ENCODE data around the gene CDC42BPG.
A peak's percentile ranks its signal among the peaks of the same experiment; 100 is the strongest.

The CDC42BPG gene

DNA sequence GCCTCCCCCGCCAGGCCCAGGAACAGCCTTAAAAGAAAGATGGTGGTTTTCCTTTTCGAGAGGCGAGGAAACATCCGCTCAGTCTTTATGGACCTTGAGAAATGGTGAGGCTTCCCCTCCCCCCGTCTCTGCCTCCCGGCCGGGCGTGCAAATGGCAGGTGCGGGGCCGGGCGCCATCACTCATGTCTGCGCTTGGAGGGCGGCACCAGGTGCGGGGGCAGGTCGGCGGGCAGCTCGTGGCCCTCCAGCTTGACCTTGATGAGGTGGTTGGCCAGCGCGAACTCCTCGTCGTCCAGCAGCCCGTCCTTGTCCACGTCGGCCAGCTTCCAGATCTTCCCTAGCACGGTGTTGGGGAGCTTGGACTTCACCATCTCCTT lies 9.7 kb upstream of the CDC42BPG start:
- TF ChIP-seq, protein P1, sequence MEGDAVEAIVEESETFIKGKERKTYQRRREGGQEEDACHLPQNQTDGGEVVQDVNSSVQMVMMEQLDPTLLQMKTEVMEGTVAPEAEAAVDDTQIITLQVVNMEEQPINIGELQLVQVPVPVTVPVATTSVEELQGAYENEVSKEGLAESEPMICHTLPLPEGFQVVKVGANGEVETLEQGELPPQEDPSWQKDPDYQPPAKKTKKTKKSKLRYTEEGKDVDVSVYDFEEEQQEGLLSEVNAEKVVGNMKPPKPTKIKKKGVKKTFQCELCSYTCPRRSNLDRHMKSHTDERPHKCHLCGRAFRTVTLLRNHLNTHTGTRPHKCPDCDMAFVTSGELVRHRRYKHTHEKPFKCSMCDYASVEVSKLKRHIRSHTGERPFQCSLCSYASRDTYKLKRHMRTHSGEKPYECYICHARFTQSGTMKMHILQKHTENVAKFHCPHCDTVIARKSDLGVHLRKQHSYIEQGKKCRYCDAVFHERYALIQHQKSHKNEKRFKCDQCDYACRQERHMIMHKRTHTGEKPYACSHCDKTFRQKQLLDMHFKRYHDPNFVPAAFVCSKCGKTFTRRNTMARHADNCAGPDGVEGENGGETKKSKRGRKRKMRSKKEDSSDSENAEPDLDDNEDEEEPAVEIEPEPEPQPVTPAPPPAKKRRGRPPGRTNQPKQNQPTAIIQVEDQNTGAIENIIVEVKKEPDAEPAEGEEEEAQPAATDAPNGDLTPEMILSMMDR (conservative IDR thresholded peaks at IDR 0.05), result no peak
- H3K27ac ChIP-seq, result no peak overlapping the region

DNA sequence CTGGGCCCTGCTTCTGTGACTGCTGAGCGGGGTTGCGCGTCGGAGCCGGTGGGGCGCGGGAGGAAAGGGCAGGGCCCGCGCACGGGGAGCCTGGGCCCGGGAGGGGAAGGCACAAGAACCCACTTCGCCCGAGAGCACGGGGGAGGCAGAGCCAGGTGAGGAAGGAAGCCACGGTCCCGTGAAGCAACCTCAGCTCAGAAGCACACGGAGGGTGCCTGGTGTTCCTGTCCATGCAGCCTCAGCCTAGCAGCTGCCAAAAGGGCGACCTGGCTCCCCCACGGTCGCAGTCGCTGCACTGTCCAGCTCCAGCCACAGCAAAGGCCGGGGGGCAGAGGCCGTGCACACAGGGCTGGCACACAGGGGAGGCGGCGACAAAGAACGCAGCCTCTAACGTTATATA lies 9.3 kb upstream of the CDC42BPG start:
- TF ChIP-seq, protein P1 (conservative IDR thresholded peaks at IDR 0.05), result no peak
- no peak overlapping the region for H3K27ac ChIP-seq

DNA sequence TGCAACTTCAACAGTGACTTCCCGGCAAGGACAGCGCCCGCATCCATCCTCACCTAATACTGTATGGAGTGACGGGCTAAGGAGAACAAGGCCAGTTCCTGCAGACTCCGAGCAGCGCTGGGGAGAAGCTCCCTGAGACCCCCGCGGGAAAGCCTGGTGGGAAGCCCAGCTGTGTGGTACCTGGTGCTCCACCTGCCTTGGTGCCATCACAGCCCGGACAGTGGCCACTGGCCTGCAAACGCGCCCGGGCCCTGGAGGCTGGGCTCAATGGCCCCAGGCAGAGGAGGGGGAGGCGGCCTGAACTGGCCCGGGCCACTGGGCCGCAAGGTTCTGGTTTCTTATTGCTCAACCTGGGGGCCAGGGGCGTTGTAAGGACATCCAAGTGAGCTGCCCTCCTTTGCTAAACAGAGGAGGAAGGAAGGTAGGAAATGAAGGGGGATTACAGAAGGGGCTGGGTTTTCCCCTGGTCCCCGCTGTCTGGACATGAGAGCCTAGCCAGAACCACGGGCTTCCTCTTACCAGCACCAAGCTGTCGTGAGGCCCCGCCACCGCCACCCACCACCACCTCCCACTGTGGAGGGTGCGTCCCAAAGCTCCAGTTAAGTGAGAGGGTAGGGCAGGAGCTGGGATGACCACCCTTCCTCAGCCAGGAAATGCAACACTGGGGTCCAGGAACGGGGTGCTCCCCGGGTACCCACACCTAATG lies 8.5 kb upstream of the CDC42BPG start:
- H3K27ac ChIP-seq, result no peak overlapping the region; the same call in 1 of the 2 replicates
- TF ChIP-seq, protein P1 (conservative IDR thresholded peaks at IDR 0.05), result no peak

DNA sequence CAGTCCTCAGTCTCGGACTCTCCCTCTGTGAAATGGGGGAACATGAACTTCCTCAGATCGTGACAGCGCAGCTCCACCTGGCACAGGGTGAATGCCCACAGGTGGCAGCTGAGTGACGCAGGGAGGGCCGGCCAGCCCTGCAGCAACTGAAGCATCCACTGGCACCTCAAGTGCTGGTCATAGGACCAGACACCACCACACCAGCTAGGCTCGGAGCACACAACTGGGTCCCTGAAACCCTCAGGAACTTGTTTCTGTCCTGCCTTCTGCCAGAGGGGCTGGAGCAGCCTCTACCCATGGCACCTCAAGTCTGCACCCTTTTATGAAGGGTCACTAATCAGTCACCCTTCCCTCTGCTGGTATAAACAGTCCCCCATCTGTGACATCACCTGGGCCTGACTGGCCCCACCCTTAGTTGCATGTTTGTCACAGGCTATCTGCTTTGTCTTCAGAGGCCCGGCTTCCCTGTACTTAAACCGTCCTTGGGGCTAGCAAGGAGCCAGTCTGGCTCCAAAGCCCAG lies 7.4 kb upstream of the CDC42BPG start:
- H3K27ac ChIP-seq, result no peak overlapping the region; the same call in 1 of the 2 replicates
- TF ChIP-seq, protein P1 (conservative IDR thresholded peaks at IDR 0.05), result no peak

DNA sequence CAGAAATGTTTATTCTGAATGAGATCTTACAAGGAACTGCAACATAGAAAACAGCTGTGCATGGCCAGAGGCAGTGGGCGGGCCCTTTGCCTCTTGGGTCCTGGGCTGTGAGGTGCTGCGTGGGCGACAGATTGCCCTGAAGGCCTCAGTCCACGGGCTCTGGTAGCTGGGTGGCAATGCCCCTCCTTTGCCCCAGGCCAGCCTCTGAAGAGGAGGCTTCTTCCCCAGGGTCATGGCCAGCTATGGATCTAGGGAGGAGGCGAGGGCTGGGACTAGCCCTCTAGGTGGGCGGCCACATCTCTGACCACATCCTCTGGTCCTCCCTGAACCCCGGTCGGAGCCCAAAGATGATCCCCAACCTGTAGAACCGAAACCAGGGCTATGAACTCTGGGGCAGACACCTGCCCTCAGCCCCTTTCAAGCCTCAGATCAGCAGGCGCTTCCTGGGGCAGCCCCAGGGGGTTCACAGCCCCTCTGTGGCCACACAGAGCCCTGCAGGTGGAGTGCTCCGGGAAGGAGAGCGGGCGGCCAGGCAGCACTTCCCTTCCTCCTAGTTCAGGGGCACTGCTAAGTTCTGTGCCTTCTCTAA lies 6.6 kb upstream of the CDC42BPG start:
- TF ChIP-seq, protein P1 (conservative IDR thresholded peaks at IDR 0.05), result no peak
- no peak overlapping the region for H3K27ac ChIP-seq

DNA sequence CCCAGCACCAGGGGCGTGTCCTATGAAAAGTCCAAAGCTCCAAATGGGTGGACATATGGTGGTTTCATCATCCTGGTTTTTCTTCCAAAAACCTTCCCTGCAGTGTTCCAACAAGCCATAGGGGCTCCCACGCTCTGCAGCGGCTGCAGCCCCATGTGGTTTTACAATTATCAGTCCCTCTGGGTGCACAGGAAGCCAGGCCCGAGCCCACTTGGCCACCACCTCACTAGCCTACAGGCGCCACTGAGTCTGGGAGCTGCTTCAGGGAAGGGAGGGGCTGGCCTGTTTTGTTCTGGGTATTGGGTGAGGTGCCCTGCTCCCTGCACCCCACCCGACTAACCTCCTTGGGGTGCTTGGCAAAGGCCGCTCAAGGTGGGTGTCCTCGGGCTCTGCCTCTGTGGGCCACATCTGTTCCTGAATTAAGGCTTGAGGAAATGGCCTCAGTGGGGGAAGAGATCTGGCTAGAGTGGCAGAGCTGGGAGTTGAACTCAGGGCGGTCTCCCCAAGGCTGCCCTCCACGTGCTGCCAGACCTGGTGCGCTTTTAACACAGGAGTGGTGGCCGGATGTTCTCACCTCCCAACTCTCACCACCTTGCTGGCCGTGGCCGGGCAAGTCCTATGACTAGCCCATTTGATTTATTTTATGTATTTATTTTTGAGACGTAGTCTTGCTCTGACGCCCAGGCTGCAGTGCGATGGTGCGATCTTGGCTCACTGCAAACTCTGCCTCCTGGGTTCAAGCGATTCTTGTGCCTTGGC lies 5.3 kb upstream of the CDC42BPG start:
- peak overlapping the region; percentile 7; the same call in 1 of the 2 replicates for H3K27ac ChIP-seq
- TF ChIP-seq, protein P1 (conservative IDR thresholded peaks at IDR 0.05), result no peak
